IPS-18c (cell line): ENCODE measurements around the gene MIPEP.

Experiments
- H3K4me3 ChIP-seq: 2 replicates; pipeline ENCODE4 v1.7.0; 2013; ENCODE audit warnings: low read depth, mild to moderate bottlenecking, low read length, moderate library complexity; ENCODE audit not compliant: insufficient read depth
- H3K9me3 ChIP-seq: one replicate; pipeline ENCODE4 v1.6.1; 2013; ENCODE audit warnings: mild to moderate bottlenecking, low read length, moderate library complexity; ENCODE audit not compliant: control insufficient read depth, insufficient read depth

The MIPEP gene

DNA sequence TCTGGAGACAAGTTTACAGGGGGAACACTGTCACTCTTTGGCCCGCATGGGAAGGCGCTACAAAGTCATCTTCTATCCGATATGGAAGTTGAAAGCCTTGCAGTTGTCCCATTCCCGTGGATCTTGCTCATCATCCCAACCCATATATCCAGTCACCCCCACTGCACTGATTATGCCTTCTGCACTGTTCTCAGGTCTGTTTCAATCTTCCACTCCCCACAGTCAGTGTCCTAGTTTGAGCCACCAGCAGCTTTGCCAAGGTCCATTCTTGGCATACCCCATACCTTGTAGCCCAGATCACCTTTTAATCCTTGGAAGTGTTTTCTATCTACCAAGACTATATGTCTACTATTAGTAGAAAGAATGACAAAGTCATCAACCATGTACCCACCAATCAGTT, 88.1 kb downstream of the MIPEP start:
- Histone ChIP-seq H3K4me3 (no peak overlapping the region), H3K9me3 (no peaks in the 10 kb centered on the region)

DNA sequence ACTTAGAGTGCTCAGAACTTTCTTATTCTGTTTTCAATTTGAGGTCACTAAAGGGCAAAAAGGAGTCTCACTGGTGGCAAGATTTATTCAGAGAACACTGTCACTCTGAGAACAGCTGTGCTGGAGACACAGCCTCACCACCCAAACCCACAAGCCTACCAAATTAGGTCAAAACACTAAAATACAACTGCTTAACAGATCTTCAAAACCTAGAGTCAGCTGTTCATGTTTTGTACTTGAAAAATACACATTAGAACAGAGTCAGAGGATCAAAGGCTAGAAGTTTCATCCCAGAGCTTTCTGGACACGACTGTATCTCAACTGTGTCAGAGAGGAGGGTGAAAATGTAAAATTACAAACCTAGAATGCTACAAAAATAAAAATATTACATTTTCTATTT, 89.3 kb downstream of the MIPEP start:
- H3K4me3 ChIP-seq = no peak overlapping the region

DNA sequence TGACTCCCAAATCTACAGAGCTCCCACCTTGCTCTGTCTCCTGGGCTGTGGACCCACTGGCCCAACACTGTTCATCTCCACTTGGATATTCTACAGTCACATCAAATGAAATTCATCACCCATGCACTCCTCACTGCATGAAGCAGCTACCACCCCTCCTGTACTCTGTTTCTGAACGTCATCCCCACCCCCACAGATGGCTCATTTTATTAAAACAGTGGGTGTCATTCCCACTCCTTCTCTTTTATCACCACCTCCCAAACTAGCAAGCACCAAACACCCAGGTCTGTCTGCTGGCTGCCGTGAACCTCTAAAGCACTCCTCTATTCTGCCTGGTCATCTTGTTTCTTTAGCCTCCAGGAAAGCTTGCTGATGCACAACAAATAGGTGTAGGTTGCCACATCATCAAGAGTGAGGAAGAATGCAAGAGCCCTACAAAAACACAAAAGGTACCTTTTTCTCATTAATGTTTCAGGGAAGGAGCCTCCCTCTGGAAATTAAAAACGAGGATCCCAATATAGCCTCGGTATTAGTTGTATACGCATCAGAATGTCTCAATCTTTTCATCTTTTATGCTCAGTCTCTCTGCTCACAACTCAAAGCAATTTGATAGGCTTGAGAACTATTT, 91.8 kb downstream of the MIPEP start:
- H3K4me3 ChIP-seq = no peak overlapping the region
- no peaks in the 10 kb centered on the region for H3K9me3 ChIP-seq

More for the DNA sequence above, 89.3 kb downstream of the MIPEP start:
- no peaks in the 10 kb centered on the region for H3K9me3 ChIP-seq

DNA sequence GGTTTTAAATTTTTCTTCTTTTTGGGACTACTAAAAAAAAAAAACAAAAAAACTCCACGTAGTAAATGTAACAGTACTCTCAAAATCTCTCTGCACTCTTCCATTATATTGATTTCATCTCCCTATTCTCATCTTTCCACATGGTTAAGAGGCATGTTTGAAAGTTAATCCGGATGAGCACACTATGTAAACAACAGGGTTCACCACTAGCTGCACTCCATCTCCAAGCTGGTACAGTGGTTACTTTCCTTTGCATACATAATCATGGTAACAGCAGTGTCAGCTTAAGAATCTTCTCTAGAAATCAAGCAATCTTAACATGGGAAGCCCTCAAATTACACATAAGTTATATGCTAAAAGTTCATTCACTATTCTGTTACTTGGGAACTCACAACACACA, 92.6 kb downstream of the MIPEP start:
- no peak overlapping the region for H3K4me3 ChIP-seq

DNA sequence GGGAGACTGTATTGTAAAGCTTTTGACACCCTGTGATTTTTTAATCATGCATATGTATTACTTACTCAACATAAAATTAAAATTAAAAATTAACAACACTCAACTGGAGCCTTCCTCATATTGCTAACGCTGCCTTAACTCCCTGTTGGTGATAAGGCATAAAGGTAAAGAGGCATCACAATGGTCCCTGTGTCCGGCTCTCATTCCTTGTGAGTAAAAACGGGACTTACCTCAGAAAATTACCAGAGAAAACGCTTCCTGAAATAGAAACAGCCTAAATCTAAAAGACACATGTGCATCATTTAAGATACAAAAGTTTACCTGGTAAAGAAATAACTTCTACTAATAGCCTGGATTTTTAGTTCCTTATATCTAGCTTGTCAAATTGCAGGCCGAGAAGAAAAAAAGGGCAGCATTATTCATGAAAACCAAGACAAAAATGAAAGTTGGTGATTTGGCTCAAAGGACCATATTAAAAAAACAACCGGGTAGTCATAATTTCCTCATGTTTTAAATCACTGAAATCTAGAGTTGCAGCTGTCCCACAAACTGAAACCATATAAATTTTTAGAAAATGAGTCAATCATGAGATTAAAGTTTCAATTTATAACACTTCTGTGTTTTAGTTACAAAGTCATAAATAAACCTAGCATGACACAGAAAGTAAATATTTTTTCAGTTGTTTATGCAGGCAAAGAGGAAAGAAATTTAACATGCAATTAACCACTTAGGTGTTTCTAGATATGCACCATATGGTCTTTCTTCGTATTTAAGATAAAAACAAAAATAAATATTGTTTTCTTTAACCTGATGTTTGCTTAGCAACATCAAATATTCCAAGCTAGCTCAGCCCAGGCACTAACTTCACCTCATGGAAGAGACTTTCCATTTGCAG, 94.7 kb downstream of the MIPEP start:
- Histone ChIP-seq H3K9me3 (no peaks in the 10 kb centered on the region), H3K4me3 (no peak overlapping the region)

More for the DNA sequence above, 92.6 kb downstream of the MIPEP start:
- no peaks in the 10 kb centered on the region for H3K9me3 ChIP-seq

DNA sequence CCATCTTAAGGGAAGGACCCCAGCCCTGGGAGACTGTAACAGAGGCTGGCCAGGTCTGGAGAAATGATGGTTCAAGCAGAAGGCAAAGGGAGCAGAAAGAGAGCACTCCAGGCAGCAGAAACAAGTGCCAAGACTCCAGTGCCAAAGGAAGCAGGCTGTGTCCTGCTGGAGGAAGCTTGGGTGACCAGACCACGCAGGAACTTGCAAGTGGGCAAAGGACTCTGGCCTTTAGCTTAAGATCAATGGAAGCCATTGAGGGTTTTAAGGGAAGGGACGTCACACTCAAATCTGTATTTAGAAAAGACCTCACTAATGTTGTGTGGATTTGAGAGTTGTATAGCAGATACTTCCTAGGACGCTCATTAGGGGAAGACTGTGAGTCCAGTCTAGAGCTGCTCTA, 95.5 kb downstream of the MIPEP start:
- H3K4me3 ChIP-seq = no peak overlapping the region
- H3K9me3 ChIP-seq = no peaks in the 10 kb centered on the region

DNA sequence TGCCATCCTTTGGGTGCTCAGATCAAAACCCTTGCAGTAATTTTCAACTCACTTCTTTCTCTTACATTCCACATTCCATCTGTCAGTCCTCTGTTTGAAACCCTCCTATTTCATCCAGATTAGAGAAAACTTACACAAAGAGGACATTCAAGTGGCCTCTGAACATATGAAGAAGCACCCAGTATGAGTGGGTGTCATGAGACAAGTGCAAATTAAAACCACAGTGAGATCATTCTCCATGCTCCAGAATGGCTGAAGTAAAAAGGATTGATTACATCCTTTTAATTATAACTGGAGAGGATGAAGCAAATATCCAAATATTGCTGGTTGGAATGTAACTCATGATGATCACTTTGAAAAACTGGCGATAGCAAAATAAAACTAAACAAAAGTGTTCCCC, 96.5 kb downstream of the MIPEP start:
- Histone ChIP-seq H3K9me3 (no peaks in the 10 kb centered on the region), H3K4me3 (no peak overlapping the region)

DNA sequence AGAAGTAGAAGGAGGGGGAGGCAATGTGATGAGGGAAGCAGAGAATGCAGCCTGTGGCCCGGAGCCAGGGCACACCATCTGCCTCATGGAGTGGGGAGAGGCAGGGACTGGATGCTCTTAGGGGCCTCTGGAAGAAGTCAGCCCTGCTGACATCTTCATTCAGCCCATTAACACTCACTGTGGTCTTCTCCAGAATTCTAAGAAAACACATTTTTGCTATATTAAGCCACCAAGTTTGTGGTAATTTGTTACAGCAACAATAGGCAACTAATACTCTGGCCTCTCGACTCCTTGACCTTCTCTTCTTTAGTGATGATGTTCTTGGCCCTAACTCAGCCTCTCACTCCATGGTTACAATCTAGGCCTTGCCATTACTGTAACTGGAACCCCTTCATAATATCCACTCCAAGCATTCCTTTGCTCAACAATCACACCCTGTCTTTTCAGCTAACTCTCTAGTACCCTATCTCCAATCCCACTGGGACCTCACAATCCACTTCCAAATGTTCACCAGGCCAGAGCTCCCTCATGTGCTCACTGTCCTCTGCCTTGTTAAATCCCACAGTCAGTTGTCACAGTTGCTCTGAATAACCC, 98.5 kb downstream of the MIPEP start:
- Histone ChIP-seq H3K9me3 (no peaks in the 10 kb centered on the region), H3K4me3 (no peak overlapping the region)

DNA sequence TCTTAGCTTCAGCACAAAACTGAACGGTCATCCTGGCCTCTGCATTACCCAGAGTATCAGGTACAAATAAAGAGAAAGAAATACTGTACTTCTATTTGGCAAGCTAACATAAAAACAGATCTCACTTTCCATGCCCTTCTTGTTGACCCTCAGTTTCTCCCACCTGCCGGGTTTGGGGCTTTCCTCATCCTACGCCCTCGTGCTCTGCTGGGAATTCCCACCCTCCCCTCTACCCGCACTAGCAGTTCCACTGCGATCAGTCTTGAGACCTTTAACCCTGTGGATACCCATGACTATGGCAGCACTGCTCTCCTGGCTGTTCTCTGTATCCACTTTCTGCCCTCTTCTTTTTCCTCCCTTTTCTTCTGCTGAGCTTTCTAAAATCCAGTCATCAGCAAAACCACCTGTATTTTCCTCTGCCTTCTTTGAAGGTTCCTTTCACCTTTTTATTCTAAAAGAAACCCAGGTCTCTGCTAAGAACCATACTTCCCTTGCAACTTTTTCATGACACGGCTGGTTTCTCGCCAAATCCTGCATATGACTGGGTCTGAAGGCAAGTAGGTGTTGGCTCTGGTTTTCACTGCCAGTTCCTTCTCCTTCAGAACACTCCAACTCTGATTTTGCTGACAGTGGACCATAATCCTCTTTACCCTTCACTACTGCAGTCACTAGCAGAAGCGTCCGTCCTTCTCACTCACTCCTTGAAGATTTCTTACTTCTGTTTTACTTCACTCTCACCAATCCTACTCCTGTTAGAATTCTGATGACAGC, 99.4 kb downstream of the MIPEP start:
- Histone ChIP-seq H3K9me3 (no peaks in the 10 kb centered on the region), H3K4me3 (no peak overlapping the region)

DNA sequence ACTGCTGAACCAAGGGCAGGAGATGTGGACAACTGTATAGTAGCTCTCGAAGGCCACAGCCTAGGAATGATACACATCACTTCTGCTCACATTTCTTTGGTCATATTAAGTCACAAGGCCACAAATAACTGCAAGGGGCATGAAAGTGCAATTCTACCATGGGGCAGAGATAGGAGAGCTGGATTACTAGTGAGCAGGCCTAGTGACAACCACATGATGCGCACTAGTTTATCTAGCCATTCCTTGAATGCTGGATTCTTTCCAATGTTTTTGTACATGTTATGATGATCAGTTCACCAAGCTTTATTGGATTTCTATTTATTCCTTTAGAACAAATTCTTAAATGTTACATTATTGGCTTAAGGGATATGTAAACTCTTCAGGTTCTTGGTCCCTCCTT, 100.7 kb downstream of the MIPEP start:
- no peaks in the 10 kb centered on the region for H3K9me3 ChIP-seq
- no peak overlapping the region for H3K4me3 ChIP-seq

DNA sequence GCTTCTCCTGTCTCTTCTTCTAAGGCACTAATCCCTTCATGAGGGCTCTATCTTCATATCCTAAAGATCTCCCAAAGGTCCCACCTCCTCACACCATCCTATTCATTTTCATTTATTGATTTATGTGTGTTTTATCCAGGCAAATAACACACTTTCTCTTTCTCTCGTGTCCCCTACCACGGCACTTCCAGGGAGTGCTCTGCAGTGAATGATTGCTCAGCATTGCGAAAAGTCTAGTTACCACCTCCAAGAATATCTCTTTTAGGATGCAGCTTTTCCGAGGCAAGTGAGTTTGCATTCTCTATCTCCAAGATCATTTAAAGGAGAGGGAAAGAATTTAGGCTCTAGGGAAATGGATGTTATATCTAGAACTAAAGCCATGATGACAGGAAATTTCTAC, 101.7 kb downstream of the MIPEP start:
- H3K9me3 ChIP-seq = no peaks in the 10 kb centered on the region
- H3K4me3 ChIP-seq = no peak overlapping the region

DNA sequence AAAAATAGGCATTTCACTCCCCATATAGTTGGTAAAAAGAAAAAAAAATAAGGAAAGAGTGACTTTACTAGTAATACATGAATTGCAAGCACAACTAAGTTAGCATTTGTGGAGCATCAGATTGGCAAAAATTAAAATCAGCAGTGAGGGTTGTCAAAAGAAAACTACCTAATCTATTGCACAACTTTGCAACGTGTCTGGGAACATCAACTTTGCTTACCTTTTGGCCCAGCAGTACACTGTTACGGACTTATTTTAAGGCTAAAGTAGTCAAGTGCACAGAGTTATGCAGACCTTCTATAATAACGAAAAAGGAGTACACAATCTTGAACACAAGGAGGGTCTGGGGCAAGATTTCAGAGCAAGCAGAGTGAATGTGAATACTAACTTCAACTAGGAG, 102.6 kb downstream of the MIPEP start:
- Histone ChIP-seq H3K9me3 (no peaks in the 10 kb centered on the region), H3K4me3 (no peak overlapping the region)

DNA sequence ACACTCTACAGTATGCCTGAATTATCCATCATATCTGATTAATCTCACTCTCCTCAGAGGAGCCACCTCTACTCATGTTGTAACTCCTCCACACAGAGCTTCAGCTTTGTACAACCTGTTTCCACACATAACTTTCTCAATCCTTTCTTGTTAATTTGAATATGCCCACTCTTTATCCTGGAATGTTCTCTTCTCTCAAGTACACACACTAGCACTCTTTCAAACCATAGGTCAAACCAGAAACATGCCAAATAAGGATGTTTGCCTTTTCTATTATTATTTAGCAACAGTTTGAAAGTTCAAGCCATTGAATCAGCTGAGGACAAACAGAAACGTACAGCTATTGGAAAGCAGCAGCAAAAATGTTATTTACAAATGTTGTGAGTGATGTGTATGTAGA, 110.3 kb downstream of the MIPEP start:
- Histone ChIP-seq H3K4me3 (no peak overlapping the region), H3K9me3 (no peaks in the 10 kb centered on the region)

DNA sequence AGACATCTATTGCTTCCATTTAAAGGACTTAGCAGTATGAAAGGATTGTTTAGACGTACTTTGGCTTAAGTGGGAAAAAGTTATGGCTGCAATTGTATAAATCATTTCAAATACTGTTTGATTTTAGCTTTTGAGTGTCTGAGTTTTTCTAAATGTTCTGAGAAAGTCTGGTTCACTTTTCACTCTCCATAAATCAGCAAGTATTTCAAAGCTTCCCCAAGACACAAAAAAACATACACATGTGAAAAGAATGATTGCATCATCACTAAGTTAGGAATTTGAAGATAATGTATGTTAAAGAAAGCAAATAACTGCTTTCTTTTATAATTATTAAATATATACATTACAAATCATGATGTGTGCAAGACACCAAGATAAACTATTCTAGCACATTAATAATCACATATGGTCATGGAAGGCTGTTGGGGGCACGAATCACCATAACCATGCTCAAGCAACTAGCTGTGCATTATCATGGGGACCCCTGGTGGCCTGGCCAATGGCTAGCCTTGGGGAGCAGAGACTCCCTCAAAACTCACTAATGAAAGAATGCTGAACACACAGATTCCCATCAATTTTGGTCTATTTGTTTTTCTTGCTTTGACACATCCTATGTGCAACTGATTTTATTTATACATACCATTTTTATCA, 111.1 kb downstream of the MIPEP start:
- Histone ChIP-seq H3K9me3 (no peaks in the 10 kb centered on the region), H3K4me3 (no peak overlapping the region)

DNA sequence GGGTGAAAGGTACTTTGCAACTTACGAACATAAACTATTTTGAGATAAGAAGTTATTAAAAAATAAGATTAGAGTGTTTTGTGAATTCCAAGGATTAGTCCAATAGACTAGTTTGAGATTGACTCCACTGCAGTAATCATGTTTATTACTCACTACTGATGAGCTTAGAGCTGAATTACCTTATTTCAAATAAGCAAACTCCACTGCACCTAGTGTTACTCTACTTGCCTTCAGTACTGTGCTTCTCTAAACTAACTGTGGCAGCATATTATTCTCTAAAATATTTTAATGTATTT, 111.7 kb downstream of the MIPEP start:
- no peaks in the 10 kb centered on the region for H3K9me3 ChIP-seq
- H3K4me3 ChIP-seq = no peak overlapping the region

DNA sequence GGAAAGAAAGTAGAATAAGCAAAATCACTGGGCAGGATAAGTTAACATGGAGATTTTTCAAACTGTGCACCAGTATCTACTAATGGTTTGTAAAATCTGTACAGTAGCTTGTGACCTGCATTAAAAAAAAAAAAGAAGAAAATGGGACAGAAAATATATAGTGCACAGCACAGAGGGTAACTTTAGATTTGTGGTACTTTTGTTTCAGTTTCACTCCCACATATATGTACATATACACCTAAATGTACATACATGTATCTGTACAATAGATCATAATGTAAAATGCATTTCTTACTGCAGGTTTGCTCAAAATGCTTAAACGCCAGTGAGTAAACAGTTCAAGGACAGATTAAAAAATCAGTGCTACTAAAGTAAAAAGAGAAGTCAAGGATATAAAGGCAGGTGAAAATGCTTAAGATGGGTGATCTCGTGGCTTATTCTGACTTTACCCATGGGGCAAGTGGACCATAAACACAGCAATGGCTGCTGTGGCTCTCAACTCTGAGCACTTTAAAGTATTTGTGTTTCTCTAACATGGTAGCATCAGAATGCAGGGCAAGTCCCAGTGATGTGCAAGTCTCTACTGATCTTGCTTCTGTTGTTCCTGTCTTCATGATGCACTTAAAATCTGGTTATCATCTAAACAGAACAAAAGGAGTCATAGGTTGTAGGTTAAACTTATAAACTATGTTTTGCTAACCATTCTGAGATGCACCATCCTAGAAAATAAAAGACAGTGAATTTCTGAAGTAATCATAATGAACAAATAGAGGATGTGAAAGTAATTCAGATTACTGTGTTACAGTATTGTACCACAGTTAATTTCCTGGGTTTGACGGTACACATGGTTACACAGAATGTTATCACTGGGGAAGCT, 112.3 kb downstream of the MIPEP start:
- no peaks in the 10 kb centered on the region for H3K9me3 ChIP-seq
- no peak overlapping the region for H3K4me3 ChIP-seq
